ENCODE data around the gene TOX2.

DNA sequence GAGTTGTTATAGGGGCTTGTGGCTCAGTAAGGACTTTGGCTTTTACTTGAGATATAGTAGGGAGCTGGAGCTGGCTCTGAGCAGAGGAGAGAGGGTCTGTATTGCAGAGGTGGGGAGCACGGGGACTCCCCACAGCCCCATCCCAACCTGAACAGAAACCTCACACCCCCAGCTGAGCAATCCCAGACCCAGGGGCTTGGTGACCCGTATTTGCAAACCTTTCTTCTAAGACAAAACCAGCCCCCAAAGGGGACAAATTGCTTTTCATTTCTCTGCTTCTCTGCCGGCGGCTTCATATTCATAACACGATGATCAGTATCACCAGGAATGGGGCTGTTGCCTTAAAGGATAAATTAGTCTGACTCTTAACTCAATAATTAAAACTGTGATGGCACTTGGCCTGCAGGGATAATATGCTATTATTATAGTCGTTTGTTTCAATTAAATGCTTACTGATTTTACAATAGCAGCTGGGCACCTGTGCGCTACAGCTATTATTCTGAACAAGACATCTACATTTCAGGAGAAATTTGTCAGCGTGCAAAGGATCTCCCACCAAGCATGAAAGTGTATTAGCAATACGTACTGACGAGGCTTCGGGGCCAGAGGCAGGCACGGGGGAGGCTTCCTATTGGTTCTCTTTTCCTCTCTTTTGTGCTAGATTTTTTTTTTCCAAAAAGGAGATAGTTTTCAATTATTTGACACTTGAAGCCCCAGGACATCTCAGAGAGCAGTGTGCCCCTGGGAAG lies 118.1 kb downstream of the TOX2 start:
- TF ChIP-seq EZH2phosphoT487 (IDR thresholded peaks at IDR 0.05; ENCODE audit: low read depth): no peak
- TF ChIP-seq, protein P1, sequence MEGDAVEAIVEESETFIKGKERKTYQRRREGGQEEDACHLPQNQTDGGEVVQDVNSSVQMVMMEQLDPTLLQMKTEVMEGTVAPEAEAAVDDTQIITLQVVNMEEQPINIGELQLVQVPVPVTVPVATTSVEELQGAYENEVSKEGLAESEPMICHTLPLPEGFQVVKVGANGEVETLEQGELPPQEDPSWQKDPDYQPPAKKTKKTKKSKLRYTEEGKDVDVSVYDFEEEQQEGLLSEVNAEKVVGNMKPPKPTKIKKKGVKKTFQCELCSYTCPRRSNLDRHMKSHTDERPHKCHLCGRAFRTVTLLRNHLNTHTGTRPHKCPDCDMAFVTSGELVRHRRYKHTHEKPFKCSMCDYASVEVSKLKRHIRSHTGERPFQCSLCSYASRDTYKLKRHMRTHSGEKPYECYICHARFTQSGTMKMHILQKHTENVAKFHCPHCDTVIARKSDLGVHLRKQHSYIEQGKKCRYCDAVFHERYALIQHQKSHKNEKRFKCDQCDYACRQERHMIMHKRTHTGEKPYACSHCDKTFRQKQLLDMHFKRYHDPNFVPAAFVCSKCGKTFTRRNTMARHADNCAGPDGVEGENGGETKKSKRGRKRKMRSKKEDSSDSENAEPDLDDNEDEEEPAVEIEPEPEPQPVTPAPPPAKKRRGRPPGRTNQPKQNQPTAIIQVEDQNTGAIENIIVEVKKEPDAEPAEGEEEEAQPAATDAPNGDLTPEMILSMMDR (IDR thresholded peaks at IDR 0.05; ENCODE audit: low read depth, low read length): no peak
